PC-3 (cell line): ENCODE measurements around the gene MAGI2. TPM values are rescaled to one million over a fixed set of nuclear protein-coding genes. Genes with fewer than 3 reads are reported as not detected.

Source experiments
- ATAC-seq: fragments of 200-7000 bp; cut with Tn5 transposase; 2 replicates; pipeline ENCODE4 v1.9.1; 2020; ENCODE audit warnings: mild to moderate bottlenecking, moderate library complexity
- BruUV-seq: library from RNA; stranded (reverse); fragments of 400-500 nt; replicated peaks from 2 replicates; lab custom pipeline; 2021; lab: Mats Ljungman, UMichigan
- CTCF ChIA-PET: fragments of 300-600 bp; sonication (Branson Sonifier 250); formaldehyde crosslinking; loops from one replicate; lab custom pipeline; 2022; ENCODE audit warnings: antibody characterized with exemption; lab: Charles Lee
- POLR2A ChIA-PET: fragments of 300-600 bp; sonication (Branson Sonifier 250); formaldehyde crosslinking; loops from one replicate; lab custom pipeline; 2022; ENCODE audit warnings: antibody characterized with exemption; ENCODE audit not compliant: unreplicated experiment; lab: Charles Lee
- DNase-seq: peaks from one replicate; pipeline ENCODE4 v3.0.0-alpha.2; 2015
- H2AFZ ChIP-seq: fragments of 300-600 bp; sonication (generic); 2 replicates; pipeline ENCODE4 v1.6.0; 2016; ENCODE audit warnings: antibody characterized with exemption, low read length
- H3F3A ChIP-seq: fragments of 300-600 bp; sonication (generic); one replicate; pipeline ENCODE4 v1.6.0; 2017; ENCODE audit warnings: antibody characterized with exemption, low read length, control low read depth, mild to moderate bottlenecking; ENCODE audit not compliant: unreplicated experiment
- H3K27ac ChIP-seq: fragments of 300-600 bp; sonication (generic); 2 replicates; pipeline ENCODE4 v1.5.1; 2016; ENCODE audit warnings: mild to moderate bottlenecking, low read length
- H3K27me3 ChIP-seq: fragments of 300-600 bp; sonication (generic); 2 replicates; pipeline ENCODE4 v1.6.1; 2016; ENCODE audit warnings: low read length, mixed read lengths
- H3K36me3 ChIP-seq: fragments of 300-600 bp; sonication (generic); 2 replicates; pipeline ENCODE4 v1.6.1; 2016; ENCODE audit warnings: low read depth, mixed run types, low read length, mixed read lengths
- H3K4me1 ChIP-seq: fragments of 300-600 bp; sonication (generic); 2 replicates; pipeline ENCODE4 v1.5.1; 2016; ENCODE audit warnings: low read length; ENCODE audit not compliant: insufficient read depth
- H3K4me2 ChIP-seq: fragments of 300-600 bp; sonication (generic); 2 replicates; pipeline ENCODE4 v1.6.0; 2016; ENCODE audit warnings: low read length
- H3K4me3 ChIP-seq: fragments of 300-600 bp; sonication (generic); 2 replicates; pipeline ENCODE4 v1.5.1; 2016; ENCODE audit warnings: mild to moderate bottlenecking, low read length, mixed read lengths
- H3K79me2 ChIP-seq: fragments of 300-600 bp; sonication (generic); 2 replicates; pipeline ENCODE4 v1.6.1; 2017; ENCODE audit warnings: low read length, mixed read lengths
- H3K9ac ChIP-seq: fragments of 300-600 bp; sonication (generic); 2 replicates; pipeline ENCODE4 v1.6.0; 2016; ENCODE audit warnings: mild to moderate bottlenecking, low read length
- H3K9me2 ChIP-seq: fragments of 300-600 bp; sonication (generic); replicated peaks from 2 replicates; pipeline ENCODE4 v1.6.1; 2016; ENCODE audit warnings: mixed run types, low read length, mixed read lengths
- H3K9me3 ChIP-seq: fragments of 300-600 bp; sonication (generic); 2 replicates; pipeline ENCODE4 v1.6.1; 2016; ENCODE audit warnings: low read length, mixed read lengths
- H4K20me1 ChIP-seq: fragments of 300-600 bp; sonication (generic); 2 replicates; pipeline ENCODE4 v1.6.1; 2016; ENCODE audit warnings: low read length, mixed read lengths
- EZH2 ChIP-seq: fragments of 300-600 bp; sonication (generic); IDR thresholded peaks from one replicate; pipeline ENCODE4 v1.6.1; 2017; ENCODE audit warnings: antibody characterized with exemption, mild to moderate bottlenecking, low read length; ENCODE audit not compliant: unreplicated experiment
- EZH2phosphoT487 ChIP-seq: fragments of 300-600 bp; sonication (generic); IDR thresholded peaks from 2 replicates; pipeline ENCODE4 v1.6.1; 2018; ENCODE audit warnings: mild to moderate bottlenecking, antibody characterized with exemption, low read length, borderline replicate concordance
- intact Hi-C: fragments of 100-400 bp; cut with micrococcal nuclease; formaldehyde crosslinking; loops from 2 replicates; pipeline ENCODE4 v1.9.0; 2023
- total RNA-seq: library from RNA; depleted of rRNA; stranded (reverse); fragments of >200 nt; gene quantifications from 2 replicates; pipeline ENCODE4 v1.2.3, GENCODE V29; 2014
- TF ChIP-seq, protein P1 (sequence below): fragments of 300-600 bp; sonication (generic); conservative IDR thresholded peaks from 2 replicates; pipeline ENCODE4 v1.5.1; 2017; ENCODE audit warnings: antibody characterized with exemption, low read depth, mild to moderate bottlenecking, low read length

The MAGI2 gene
- total RNA-seq, 1 experiment from 2014 or later: not detected

DNA sequence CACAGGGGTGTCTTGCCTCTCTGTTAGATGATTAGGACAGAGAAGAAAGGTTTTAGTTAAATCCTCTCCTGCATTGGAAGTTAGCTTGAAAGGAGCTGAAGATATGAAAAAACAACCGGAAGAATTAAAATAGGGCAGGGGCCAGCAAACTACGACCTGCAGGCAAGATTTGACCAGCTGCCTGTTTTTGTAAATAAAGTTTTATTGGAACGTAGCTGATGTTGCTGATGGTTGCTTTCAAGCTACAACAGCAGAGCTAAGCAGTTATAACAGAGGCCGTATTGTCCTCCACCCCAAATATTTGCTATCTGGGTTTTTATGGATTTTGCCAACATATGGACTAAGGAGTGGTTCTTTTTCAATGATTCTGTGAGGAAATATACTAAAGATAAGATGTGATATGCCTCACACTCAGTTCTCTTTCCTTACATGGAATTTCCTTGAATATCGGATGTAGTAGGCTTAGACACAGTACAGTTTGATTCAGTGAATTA, 1086.1 kb downstream of the MAGI2 start:
- no peaks in the 10 kb centered on the region for H3K4me1 ChIP-seq
- H3K36me3 ChIP-seq: no peaks in the 10 kb centered on the region
- no peaks in the 10 kb centered on the region for H3K9me2 ChIP-seq
- H4K20me1 ChIP-seq: no peaks in the 10 kb centered on the region
- BruUV-seq: no TSS peak
- H3K9me3 ChIP-seq: no peaks in the 10 kb centered on the region
- DNase-seq (no peak), ATAC-seq (no peak)
- H3K27me3 ChIP-seq: peaks cover 11% of the 10 kb centered on the region; the same call in 1 of the 2 replicates
- POLR2A ChIA-PET: no interaction called here
- H3K27ac ChIP-seq: no peak overlapping the region
- H3K4me2 ChIP-seq: no peak overlapping the region
- no peaks in the 10 kb centered on the region for H3F3A ChIP-seq
- H3K9ac ChIP-seq: no peak overlapping the region
- H2AFZ ChIP-seq: no peak overlapping the region
- CTCF ChIA-PET: no interaction called here
- no peaks in the 10 kb centered on the region for H3K79me2 ChIP-seq
- intact Hi-C loops: no loop called here
- H3K4me3 ChIP-seq: no peak overlapping the region
- TF ChIP-seq EZH2phosphoT487 (no peak), EZH2 (no peak)
- TF ChIP-seq, protein P1, sequence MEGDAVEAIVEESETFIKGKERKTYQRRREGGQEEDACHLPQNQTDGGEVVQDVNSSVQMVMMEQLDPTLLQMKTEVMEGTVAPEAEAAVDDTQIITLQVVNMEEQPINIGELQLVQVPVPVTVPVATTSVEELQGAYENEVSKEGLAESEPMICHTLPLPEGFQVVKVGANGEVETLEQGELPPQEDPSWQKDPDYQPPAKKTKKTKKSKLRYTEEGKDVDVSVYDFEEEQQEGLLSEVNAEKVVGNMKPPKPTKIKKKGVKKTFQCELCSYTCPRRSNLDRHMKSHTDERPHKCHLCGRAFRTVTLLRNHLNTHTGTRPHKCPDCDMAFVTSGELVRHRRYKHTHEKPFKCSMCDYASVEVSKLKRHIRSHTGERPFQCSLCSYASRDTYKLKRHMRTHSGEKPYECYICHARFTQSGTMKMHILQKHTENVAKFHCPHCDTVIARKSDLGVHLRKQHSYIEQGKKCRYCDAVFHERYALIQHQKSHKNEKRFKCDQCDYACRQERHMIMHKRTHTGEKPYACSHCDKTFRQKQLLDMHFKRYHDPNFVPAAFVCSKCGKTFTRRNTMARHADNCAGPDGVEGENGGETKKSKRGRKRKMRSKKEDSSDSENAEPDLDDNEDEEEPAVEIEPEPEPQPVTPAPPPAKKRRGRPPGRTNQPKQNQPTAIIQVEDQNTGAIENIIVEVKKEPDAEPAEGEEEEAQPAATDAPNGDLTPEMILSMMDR: no peak

DNA sequence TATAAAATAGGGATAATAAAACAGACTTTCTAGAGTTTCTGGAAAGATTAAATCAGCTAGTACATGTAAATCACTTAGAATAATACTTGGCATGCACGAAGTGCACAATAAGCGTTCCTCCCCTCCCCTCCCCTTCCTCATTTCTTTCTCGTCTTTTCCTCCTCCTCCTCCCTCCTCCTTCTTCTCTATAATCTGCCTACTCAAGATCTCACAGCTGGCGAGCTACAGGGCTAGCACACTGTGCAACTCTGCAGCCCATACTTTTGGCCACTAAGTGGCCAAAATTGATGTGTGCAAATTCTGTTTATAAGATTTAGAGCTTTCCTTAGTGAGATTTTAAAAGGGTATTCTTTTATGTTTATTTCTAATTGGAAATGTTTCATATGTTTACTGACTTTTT, 1089.6 kb downstream of the MAGI2 start:
- Histone ChIP-seq H3K4me1 (no peaks in the 10 kb centered on the region), H2AFZ (no peak overlapping the region), H3K4me2 (no peak overlapping the region), H3K36me3 (no peaks in the 10 kb centered on the region), H4K20me1 (no peaks in the 10 kb centered on the region), H3K79me2 (no peaks in the 10 kb centered on the region), H3F3A (no peaks in the 10 kb centered on the region), H3K27me3 (peaks cover 27% of the 10 kb centered on the region), H3K9ac (no peak overlapping the region), H3K4me3 (no peak overlapping the region), H3K9me3 (no peaks in the 10 kb centered on the region), H3K27ac (no peak overlapping the region), H3K9me2 (no peaks in the 10 kb centered on the region)
- intact Hi-C loops: no loop called here
- POLR2A ChIA-PET: no interaction called here
- CTCF ChIA-PET: interaction anchor here (0.5 to 0.6 kb wide), 2 partner anchors 157 to 343 kb away, joined by 5 to 9 read pairs; no protein-coding TSS in a partner anchor
- DNase-seq (no peak), ATAC-seq (no peak)
- no TSS peak for BruUV-seq
- TF ChIP-seq, protein P1: 0 out of 2 replicates have a peak, but pooled peaks have one; percentile 13
- no peak for TF ChIP-seq EZH2phosphoT487
- no peak for TF ChIP-seq EZH2

DNA sequence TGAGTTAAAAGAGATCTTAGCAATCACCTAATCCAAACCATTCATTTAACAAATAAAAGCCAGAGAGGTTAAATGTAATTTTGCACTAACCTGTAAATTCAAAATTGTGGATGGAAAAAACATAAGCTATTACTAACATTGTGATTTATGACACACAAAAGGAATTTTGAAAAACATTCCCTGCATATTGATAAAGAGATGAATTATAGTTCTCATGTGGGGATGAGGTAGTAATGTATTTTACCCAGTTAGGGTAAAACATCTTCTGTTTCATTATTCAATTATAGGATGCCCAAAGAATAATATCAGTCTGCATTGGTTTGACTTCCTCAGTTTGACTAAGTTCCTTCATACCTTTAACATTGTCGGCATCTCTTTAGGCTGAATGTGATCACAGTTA, 1093.6 kb downstream of the MAGI2 start:
- no peak overlapping the region for H3K4me3 ChIP-seq
- POLR2A ChIA-PET: no interaction called here
- H3K4me2 ChIP-seq: no peak overlapping the region
- CTCF ChIA-PET: no interaction called here
- H2AFZ ChIP-seq: no peak overlapping the region
- no peak for ATAC-seq
- H3F3A ChIP-seq: no peaks in the 10 kb centered on the region
- TF ChIP-seq EZH2phosphoT487: no peak
- TF ChIP-seq EZH2: no peak
- no TSS peak for BruUV-seq
- H3K27me3 ChIP-seq: peaks cover 27% of the 10 kb centered on the region
- H3K79me2 ChIP-seq: no peaks in the 10 kb centered on the region
- no peak for DNase-seq
- H3K36me3 ChIP-seq: no peaks in the 10 kb centered on the region
- H3K9me2 ChIP-seq: no peaks in the 10 kb centered on the region
- no peaks in the 10 kb centered on the region for H3K4me1 ChIP-seq
- no peak overlapping the region for H3K27ac ChIP-seq
- no peak overlapping the region for H3K9ac ChIP-seq
- intact Hi-C loops: no loop called here
- no peaks in the 10 kb centered on the region for H4K20me1 ChIP-seq
- no peaks in the 10 kb centered on the region for H3K9me3 ChIP-seq
